HG03575 (cell line): ENCODE results near the gene MCM5.
"Not testable (repeated sequence)": the region's sequence is repeated elsewhere in the genome, so short reads cannot be mapped to it uniquely, and the experiment has no call there.

ENCODE experiments used
- ATAC-seq: cut with Tn5 transposase; IDR thresholded peaks from one replicate; pipeline ENCODE4 v1.9.1; 2021; ENCODE audit not compliant: unreplicated experiment, insufficient number of reproducible peaks, low FRiP score; ENCODE audit errors: extremely low read depth

MCM5 gene

DNA sequence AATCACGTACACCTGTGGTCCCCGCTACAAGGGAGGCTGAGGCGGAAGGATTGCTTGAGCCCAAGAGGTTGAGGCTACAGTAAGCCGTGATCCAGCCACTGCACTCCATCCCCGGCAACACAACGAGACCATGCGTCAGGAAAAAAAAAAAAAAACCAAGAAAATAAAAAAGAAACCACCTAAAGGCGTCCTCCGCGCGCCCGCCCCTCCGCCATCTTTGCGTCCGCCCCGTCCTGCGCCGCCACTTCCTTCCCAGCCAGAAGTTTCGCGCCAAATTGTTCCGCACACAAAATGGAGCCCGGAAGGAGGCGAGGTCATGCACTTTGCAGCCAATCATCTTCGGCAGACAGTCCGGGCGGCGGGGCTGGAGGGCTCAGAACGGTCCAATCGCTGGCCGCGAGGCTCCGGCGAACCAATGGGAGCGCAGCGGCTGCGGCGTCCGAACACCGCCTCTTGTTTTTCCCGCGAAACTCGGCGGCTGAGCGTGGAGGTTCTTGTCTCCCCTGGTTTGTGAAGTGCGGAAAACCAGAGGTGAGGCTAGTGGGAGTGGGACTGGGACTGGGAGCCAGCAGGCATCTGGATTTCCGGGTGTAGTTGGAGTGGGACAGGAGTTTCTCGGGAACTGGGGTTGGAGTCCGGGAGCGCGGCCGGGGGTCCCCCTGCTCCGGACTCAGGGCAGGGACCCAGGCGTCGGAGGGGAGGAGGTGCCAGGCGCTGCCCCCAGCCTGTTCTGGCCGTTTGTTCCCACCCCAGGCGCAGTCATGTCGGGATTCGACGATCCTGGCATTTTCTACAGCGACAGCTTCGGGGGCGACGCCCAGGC is at the start of gene MCM5:
TSS of gene MCM5 (plus strand) at position 463 of the 823 bp plus-strand sequence. CDS start at position 762, 299 bp downstream.
- no peak for ATAC-seq

DNA sequence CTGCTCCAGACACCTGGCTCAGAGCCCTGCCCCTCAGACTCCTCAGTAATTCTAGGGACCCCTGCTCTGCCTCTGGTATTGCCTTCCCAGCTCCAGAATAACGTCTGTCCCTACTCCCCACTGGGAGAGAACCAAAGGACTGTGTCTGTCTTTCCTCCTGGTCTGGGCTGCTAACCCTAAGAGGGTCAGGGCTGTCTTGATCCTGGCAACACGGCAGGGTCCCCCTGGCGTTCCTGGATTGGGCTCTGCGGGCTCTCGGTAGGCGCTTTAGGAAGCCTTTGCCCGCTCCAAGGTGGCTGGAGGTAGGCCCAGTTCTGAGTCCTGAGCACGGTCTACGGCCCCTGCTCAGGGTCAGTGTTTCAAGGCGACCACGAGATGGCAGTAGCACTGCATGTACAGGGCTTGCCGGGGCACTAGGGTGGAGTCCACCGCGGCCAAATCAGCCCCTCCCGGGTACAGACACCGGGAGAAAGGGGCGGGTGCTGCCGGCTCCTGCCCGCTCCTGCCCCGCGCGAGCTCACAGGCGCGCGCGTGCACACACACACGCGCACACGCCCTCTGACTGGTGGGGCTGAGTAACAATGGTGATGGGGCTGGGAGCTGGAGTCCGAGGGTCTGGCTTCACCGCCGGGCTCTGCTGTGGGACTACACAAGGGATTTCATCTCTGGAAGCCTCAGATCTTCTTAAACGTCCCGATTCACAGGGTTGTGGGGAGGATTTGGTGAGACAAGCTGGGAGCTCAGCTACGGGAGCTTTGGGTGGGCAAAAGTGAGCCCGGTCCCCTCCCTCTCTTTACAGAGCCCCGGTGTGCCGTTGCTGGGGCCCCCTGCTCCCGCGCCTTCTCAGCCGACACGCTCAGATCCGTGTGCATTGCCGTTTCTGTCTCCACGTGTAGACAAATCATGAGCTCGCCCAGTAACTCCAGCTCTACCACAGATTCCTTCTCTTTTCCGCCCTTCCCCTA is 49.1 kb upstream of the MCM5 start:
- ATAC-seq = no peak

DNA sequence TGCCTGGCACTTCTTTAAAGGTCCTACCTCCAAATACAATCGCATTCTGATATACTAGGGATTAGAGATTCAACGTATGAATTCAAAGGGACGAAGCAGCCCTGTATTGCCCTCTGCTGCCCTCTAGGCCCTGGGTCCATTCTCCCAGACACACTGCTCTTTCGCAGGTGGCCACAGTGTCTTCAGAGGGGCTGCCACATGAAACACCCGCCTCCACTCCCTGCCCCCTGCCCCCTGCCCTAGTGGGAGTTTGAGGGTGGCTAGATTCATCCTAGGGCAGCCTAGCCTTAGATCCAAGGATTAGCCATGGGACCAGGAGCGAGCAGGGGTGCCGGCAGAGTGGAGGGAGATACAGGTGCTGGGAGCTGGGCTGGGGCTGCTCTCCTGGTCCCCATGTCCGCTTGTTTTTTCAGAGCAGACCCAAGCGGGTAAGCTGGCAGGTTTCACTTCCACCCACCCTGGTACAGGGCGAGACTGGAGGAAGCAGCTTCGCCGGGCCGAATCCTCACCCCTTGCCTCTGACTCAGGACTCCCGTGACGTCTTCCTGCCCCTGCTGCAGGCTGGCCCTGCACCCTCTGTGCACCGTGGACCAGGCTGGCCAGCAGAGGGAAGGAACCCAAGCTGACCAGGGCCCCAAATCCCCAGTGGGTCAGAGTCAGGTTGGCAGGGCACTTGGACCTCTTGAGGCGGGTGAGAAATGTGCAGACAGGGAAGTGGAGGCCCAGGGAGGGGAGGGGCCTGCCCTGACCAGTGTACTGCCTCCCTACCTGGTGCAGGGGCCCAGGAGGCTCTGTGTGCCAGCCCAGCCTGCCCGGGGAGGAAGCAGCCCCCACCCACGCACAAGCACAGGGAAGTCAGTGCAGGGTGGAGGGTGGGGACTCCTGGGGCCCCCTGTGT is 47.5 kb upstream of the MCM5 start:
- ATAC-seq = no peak

DNA sequence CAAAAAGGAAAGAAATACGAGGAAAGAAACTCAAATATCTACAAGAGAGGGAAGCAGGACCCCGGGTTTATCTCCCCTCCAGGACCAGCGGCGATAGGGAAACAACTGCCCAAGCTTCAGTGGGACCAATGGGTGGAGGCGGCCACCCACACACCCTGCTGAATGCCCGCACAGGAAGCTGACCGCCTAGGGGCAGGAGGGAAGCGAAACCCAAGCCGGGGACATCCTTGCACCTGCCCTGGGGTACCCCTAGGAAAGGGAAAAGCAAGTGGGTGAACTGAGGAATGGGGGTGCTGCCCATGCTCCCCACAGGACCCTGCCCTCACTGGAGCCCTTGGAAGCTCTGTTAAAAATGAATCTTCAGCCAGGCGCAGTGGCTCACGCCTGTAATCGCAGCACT is 46.6 kb upstream of the MCM5 start:
- no peak for ATAC-seq

DNA sequence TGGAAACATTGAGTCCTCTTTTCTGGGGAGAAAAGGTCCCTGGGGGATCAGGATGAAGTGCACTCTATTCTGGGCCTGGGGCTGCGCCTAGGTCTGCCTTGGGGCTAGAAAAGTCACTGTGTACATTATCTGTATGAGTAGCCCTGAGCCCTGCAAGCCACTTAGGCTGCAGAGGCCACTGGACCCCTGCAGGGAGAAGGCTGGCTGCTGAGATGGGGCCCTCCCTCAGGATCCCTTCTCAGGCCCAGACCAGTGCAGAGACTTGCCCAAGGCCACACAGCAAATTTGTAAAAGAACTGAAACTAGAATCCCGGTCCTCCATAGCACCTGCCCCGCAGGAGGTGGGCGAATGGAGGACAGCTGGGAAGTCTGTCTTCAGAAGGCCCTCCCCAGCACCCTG is 45.9 kb upstream of the MCM5 start:
- no peak for ATAC-seq

DNA sequence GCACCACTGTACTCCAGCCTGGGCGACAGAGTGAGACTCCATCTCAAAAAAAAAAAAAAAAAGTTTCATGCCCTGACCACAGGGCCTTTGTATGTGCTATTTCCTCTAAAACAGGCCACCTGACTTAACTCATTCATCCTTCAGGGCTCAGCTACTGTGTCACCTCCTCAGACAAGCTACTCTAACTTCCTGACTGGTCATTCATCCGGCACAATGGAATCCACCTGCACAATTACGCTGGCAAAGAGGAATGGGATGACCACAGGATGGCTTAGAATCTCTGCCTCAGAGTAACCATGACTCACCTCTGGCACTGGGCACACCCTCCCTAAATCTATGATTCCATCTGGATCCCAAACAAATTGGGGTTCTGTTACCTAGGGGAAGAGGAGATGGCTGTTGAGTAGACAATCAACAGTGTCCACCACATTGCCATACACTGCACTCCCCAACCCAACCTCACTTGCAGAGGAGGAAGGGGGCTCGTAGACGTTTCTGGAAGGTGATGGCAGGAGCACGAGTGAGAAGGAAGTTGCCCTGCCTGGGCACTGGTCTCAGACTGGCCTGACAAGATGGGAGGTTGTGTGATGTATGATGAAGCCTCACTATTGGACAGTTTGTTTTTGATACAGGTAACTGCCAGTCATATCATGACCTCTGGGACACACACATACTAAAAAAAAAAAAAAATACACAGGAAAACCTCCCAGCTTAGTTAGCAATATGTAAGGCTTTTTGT is 41.9 kb upstream of the MCM5 start:
- ATAC-seq = no peak

DNA sequence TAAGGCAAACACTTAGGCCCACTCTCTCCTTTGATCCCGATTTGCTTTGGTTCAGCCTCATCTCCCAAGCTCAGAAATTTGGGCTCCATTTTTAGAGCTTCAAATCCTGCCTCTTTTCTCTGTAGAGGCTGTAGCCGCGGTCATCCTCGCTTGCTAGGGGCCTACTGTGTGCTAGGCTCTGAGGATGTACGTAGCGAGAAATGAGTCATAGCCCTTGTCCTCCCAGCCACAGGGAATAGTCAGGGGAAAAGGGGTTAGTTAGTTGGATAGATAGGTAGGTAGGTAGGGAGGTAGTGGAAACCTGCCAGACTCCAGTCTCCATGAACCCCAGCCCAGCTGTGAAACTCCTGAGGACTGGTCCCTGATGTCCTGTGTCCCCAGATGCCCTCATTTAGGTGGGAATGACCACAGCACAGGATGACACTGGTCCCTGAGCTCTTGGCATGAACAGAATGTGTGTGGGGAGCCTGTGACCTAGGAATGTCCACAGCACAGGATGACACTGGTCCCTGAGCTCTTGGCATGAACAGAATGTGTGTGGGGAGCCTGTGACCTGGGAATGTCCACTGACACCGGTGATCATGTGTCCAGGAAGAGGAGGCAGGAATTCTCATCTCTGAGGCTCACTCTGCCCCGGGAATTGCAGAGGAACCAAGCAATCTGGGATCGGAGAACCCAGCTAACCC is 40.4 kb upstream of the MCM5 start:
- ATAC-seq = no peak

DNA sequence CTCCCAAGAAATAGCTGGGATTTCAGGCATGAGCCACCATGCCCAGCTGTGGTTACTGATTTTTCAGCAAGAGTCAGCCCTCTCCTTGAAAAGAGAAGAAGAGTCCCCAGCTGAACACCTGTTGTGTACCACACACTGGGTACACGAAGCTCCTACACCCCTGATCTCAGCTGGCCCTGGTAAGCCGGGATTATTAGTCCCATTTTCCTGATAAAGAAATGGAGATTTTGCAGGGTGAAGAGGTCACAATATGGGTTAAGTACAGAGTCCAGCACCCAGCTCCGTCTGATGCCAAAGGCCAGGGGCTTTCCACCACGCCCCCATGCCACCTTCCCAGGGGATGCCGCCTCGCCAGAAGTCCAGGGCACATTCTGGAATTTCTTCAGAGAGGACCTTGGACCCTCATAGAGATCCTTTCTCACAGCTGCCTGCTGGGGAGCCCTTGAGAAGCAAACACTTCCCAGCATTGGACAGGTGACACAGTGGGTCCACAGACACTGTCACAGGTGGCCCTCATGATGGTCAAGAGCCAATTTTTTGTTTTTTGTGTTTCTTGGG is 38.9 kb upstream of the MCM5 start:
- no peak for ATAC-seq

DNA sequence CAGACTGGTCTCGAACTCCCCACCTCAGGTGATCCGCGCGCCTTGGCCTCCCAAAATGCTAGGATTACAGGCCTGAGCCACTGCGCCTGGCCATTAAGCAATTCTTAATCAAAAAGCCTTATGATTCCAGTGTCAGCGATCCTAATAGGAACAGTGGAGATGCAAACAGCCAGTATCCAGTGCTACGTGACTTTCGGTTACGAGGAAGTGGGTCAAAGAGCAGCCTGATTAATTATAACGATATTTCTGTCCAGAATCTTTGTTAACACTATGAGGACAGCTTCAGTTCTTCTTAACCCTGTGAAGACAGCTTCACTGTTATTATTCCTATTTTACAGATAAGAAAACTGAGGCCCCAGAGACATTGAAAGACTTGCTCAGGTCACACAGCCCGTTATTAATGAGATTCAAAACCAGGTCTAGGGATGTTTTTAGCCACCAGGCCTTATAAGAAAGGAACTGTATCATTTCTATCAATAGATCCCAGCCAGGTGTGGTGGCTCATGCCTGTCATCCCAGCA is 36.3 kb upstream of the MCM5 start:
- no peak for ATAC-seq

DNA sequence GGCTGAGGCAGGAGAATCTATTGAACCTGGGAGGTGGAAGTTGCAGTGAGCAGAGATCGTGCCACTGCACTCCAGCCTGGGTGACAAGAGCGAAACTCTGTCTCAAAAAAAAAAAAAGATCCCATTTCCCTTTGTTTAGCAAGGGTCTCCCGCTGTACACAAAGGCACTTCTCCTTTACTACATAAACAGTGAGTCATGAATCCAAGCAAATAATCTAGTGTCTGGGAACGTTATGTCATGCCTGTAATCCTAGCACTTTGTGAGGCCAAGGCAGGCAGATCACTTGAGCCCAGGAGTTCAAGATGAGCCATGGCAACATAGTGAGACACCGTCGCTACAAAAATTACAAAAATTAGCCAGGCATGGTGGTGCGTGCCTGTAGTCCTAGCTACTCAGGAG is 35.7 kb upstream of the MCM5 start:
- not testable (repeated sequence) for ATAC-seq

DNA sequence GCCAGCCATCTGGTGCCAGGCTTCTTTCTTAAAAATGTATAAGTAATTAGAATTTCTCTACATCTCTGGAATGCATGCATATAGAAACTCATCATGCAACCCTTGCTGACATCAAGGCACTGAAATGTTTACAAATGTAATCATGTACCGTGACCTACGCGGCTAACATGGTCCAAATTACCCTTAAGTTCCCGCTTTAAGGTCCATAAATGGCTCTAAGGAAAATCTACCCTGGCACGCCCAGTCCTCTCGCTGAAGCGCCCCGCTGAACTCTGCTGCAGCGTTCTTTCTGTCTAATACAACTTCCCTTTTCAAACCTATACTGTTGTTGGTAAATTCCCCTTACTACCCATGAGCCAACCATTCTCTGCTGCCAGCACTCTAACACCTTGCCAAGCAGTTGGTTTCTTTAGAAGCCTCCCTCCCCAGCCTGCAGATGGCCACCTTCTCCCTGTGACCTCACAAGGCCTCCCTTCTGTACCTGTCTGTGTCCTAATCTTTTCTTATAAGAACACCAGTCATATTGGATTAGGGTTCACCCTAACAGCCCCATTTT is 32.5 kb upstream of the MCM5 start:
- no peak for ATAC-seq

DNA sequence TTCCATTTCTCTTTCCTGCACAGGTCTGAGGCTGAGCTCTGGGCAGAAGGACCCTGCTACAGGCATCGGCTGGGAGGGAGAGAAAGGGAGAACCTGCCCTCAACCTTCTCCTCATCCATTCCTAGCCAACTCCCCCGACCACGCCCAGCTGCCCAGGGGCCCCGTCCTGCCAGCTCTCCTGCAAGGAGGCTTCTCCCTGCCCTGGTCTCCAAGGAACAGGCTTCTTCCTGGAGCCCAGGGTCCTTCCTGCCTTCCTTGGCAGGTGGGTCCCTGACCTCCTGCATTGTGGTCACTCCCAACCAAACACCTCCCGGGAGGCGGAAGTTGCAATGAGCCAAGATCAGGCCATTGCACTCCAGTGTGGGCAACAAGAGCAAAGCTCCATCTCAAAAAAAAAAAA is 31.6 kb upstream of the MCM5 start:
- ATAC-seq = no peak

DNA sequence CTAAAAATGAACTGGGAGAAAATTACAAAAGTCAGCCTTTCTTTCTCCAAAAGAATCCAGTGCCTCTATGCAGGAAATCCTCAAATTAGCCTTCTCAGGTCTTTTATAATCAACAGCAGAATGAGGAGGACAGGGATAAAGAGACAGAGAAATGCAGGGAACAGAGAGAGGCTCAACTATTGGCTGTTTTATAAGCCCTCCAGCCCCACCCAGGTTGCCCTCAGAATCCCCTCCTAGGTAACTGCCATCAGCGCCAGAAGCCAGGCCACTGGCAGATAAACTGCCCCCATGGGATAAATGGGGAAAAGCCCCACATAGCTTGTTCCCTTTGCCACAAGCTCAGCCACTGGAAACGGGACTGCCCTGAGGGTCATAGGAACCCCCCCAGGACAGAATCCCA is 29.9 kb upstream of the MCM5 start:
- no peak for ATAC-seq

DNA sequence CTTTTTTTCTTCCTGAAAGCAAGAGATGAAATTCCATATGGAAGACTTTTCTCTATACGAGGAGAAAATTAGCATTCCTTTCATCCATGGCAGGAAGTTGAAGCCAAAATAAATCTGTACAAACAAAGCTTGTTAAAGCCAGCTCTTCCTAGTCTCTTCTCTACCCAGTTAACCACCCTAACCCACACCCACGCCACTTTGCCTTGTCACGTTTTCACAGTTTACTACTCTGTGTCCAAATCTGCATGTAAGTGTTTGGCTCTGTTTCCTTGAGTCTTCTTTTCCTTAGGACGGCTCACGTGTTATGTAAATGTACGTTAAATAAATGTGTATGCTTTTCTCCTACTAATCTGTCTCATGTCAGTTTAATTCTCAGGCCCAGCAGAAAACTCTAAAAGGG is 26.2 kb upstream of the MCM5 start:
- no peak for ATAC-seq

DNA sequence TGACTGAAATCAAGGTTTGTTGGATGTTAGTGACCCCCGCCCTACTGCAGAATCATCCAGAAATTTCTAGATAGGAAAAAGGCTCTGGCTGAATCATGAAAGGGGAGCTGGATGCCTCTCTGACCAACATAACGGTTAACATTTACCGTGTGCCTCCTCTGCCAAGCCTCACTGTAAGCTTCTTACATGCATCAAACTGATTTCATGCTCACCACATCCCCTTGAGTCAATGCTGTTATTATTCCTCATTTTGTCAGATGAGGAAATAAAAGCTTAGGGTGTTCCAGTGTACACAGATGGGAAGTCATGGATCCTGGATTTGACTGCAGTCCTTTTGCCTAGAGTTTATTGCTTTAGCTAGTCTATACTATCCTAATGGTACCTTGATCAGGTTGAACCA is 24.9 kb upstream of the MCM5 start:
- no peak for ATAC-seq

DNA sequence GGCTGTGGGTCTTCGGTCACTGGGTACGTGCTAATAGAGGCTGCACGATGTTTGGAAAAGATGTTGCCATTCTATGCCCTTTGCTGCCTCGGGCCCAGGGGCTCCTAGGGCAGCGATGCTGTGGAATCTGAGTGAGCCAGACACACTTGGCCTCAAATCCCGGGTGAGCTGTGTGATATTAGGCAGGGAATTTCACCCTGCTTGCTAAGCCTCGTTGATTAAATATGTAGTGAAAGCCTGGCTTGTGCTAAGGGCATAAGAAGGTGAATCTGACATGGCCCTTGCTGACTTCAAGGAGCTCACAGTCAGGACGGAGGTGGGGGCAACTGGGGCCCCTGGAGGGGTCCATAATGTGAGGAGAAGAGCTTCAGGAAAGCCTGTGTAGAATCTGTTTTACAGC is 24.4 kb upstream of the MCM5 start:
- ATAC-seq = no peak
